H1 (cell line): ENCODE data around the gene EMP2. TPM values are rescaled to one million over a fixed set of nuclear protein-coding genes. Genes with fewer than 3 reads are reported as not detected.

Experiments used
- CHD7 ChIP-seq: fragments of 300-600 bp; sonication (generic); IDR thresholded peaks from 2 replicates; pipeline ENCODE4 v1.7.1; 2012; ENCODE audit warnings: low read length, moderate library complexity, mild to moderate bottlenecking, inconsistent platforms; ENCODE audit not compliant: insufficient replicate concordance
- CREB1 ChIP-seq: IDR thresholded peaks from 2 replicates; pipeline ENCODE4 v1.6.1; 2012; ENCODE audit warnings: inconsistent platforms
- JUN ChIP-seq: IDR thresholded peaks from 2 replicates; pipeline ENCODE4 v1.6.1; 2011; ENCODE audit warnings: low read depth, mild to moderate bottlenecking, improper control_type of control experiment, low read length
- KDM4A ChIP-seq: IDR thresholded peaks from one replicate; pipeline ENCODE4 v1.7.1; 2012; ENCODE audit warnings: low read depth, mild to moderate bottlenecking, moderate library complexity, low read length, inconsistent platforms; ENCODE audit not compliant: severe bottlenecking
- SAP30 ChIP-seq: fragments of 300-600 bp; sonication (generic); IDR thresholded peaks from 2 replicates; pipeline ENCODE4 v1.7.1; 2012; ENCODE audit warnings: low read length, moderate library complexity, mild to moderate bottlenecking, inconsistent platforms; ENCODE audit not compliant: insufficient read depth, insufficient replicate concordance
- polyA plus RNA-seq, 7 experiments: library from polyadenylated mRNA; depleted of rRNA in 3 of 7; stranded (reverse) in 5 of 7; unstranded in 2 of 7; fragments of >200 nt in 5 of 7; fragments of 200-250 nt in 2 of 7; gene quantifications; 1 replicate in 5 of 7; 2 replicates in 1 of 7; 4 replicates in 1 of 7; pipeline versions ENCODE4 v1.2.1 to v1.2.3, GENCODE V29; 2011 to 2013; ENCODE audit warnings: missing spikeins in 2 of 7, mixed read lengths in 2 of 7
- total RNA-seq: library from RNA; stranded (reverse); fragmentation: NEBNext Ultra II Directional; extraction: Animal tissue kit (Norgen Biotek cat#: 25700); gene quantifications from 2 replicates; pipeline ENCODE4 v1.2.1, GENCODE V29; 2021

EMP2 gene
- total and polyA plus RNA-seq, 2 of the 8 experiments (the other 6 are each of a cell fraction or from before 2014, with no cell fraction given), result 22.6 to 23.3 TPM

GRCh38 chr16:10579575-10579964 lies 828 bp downstream of the EMP2 start (continued):
- TF ChIP-seq CHD7 (no peak), SAP30 (no peak), CREB1 (no peak), JUN (no peak), KDM4A (no peak)
